Epithelial cell of umbilical artery (primary cell): ENCODE data around the gene DENND4A. TPM values are rescaled to one million over a fixed set of nuclear protein-coding genes. Genes with fewer than 3 reads are reported as not detected.

Experiments used
- total RNA-seq: library from RNA; depleted of rRNA; stranded (reverse); fragments of >200 nt; gene quantifications from 2 replicates; pipeline ENCODE4 v1.2.3, GENCODE V29; 2014

The DENND4A gene
- 15.9 and 22.3 TPM in 2 replicates for total RNA-seq

GRCh38 chr15:65792138-65792987 is at the start of gene DENND4A:
DENND4A (minus strand) TSS chr15:65792293; CDS start chr15:65756450, 35,843 bp downstream.

GRCh38 chr15:65621638-65622037 is 170.5 kb downstream of the DENND4A start, which contains the start of gene SLC24A1:
SLC24A1 (plus strand) TSS chr15:65621938; CDS start chr15:65624081, 2,143 bp downstream.

DNA sequence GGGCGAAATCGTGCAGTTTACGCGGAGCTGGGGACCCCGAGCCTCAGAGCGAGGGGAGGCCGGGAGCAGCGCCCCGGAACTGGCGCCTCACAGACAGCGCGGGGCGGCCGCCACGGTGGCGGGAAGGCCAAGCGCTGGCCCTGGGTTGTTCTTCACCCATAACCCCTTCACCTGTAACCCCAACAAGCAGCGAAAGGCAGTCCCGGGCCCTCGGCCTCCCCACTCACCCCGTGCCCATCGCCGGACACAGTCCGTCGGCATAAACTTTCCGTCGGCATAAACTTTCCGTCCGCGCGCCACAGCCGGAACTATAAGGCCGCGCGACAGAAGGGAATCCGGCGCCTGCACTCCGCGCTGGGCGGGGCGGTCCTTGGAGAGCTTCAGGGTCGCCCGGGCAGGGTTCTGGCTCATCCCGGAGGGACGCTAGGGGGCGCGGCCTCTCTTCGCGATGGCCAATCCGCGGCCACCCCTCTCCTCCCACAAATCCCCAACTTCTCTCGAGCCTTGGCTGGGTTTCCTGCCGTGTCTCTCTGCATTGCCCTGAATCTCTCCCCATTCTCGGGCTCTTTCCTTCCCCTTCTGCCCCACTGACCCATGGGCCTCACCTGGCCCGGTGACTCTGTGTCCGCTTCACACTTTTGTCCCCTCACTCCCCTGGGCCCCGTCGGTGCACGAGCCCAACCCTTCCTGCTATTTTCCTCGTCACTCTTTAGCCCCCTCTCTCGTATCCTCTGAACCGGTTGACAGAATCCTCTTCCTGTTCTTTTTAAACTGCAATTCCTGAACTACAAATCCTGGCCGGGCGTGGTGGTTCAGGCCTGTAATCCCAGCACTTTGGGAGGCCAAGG is 181.0 kb downstream of the DENND4A start, which contains the start of gene INTS14:
Gene INTS14 (minus strand): TSS at position 261 of the 848 bp plus-strand sequence. CDS start 3,751 bp downstream, outside the sequence.

Other genes starting within 250 kb of the DENND4A start
- gene INTS14, start 181.2 kb downstream of the DENND4A start, total RNA-seq = 36.7 and 43.2 TPM in 2 replicates
- gene SLC24A1, start 170.4 kb downstream of the DENND4A start, total RNA-seq = 1.7 and 3.2 TPM in 2 replicates
- 128 and 271 TPM in 2 replicates for gene RAB11A, start 77.2 kb upstream of the DENND4A start, total RNA-seq